HCT116 (cell line): Measurements from ENCODE around the gene KCNH2. TPM values are rescaled to one million over a fixed set of nuclear protein-coding genes. Genes with fewer than 3 reads are reported as not detected.

Experiments
- ATAC-seq: fragments of 200-7000 bp; cut with Tn5 transposase; 2 replicates; pipeline ENCODE4 v1.9.1; 2020; ENCODE audit warnings: mild to moderate bottlenecking, moderate library complexity
- BruUV-seq: library from RNA; stranded (reverse); fragments of 400-500 nt; replicated peaks from 2 replicates; lab custom pipeline; 2021; lab: Mats Ljungman, UMichigan
- CTCF ChIA-PET: fragments of 300-600 bp; sonication (Branson Sonifier 250); formaldehyde crosslinking; loops from one replicate; lab custom pipeline; 2021; ENCODE audit warnings: antibody characterized with exemption; lab: Charles Lee
- POLR2A ChIA-PET: fragments of 300-600, 350-600 bp; sonication (Branson Sonifier 250); formaldehyde crosslinking; loops from one replicate; lab custom pipeline; 2021; ENCODE audit warnings: antibody characterized with exemption; lab: Charles Lee
- RAD21 ChIA-PET, 2 experiments: fragments of 300-600 bp; sonication (Branson Sonifier 250); formaldehyde crosslinking; loops; one replicate each; lab custom pipeline; 2023; ENCODE audit warnings: low total read pairs in 2 of 2; ENCODE audit not compliant: uncharacterized antibody in 2 of 2, unreplicated experiment in 2 of 2, low non-redundant PET in 1 of 2; lab: Charles Lee
- DNase-seq: peaks from one replicate; pipeline ENCODE4 v3.0.0-alpha.2; 2010; ENCODE audit warnings: low read depth, low spot score
- H2AFZ ChIP-seq: fragments of 200-600 bp; shearing (Covaris generic), sonication (generic); 2 replicates; pipeline ENCODE4 v1.6.1; 2017; ENCODE audit warnings: low read depth, mixed run types, mixed read lengths, antibody characterized with exemption, low read length; ENCODE audit not compliant: poor library complexity, severe bottlenecking
- H3K27ac ChIP-seq: 2 replicates; pipeline ENCODE4 v1.5.1; 2012; ENCODE audit warnings: low read depth, low read length
- H3K27me3 ChIP-seq: fragments of 200-600 bp; sonication (generic); 2 replicates; pipeline ENCODE4 v1.6.1; 2016; ENCODE audit warnings: mixed run types, low read length, mixed read lengths; ENCODE audit not compliant: insufficient read depth
- H3K36me3 ChIP-seq, 2 experiments: fragments of 200-500 bp in 1 of 2; fragments of 200-600 bp in 1 of 2; sonication (Bioruptor generic) in 1 of 2; sonication (generic) in 1 of 2; 2 replicates each; pipeline versions ENCODE4 v1.5.1 to v1.6.1; 2014 to 2016; ENCODE audit warnings: low read length in 2 of 2, inconsistent platforms in 1 of 2, mixed read lengths in 1 of 2, mixed run types in 1 of 2; ENCODE audit not compliant: insufficient read depth in 2 of 2, control insufficient read depth in 1 of 2
- H3K4me1 ChIP-seq, 2 experiments: fragments of 200-600 bp in 1 of 2; sonication (generic) in 1 of 2; 2 replicates each; pipeline versions ENCODE4 v1.5.1 to v1.6.1; 2012 to 2017; ENCODE audit warnings: low read length in 2 of 2, inconsistent platforms in 1 of 2, mild to moderate bottlenecking in 1 of 2, mixed read lengths in 1 of 2, mixed run types in 1 of 2, moderate library complexity in 1 of 2; ENCODE audit not compliant: insufficient read depth in 2 of 2, control insufficient read depth in 1 of 2
- H3K4me2 ChIP-seq: fragments of 200-600 bp; sonication (generic); 2 replicates; pipeline ENCODE4 v1.6.1; 2017; ENCODE audit warnings: mixed run types, low read length, mixed read lengths
- H3K4me3 ChIP-seq, 2 experiments: fragments of 200-600 bp in 1 of 2; sonication (generic) in 1 of 2; replicated peaks in 1 of 2; 2 replicates each; pipeline ENCODE4 v1.5.1; 2011 to 2016; ENCODE audit warnings: low read length in 2 of 2, control low read depth in 1 of 2, low read depth in 1 of 2, mild to moderate bottlenecking in 1 of 2, mixed read lengths in 1 of 2, mixed run types in 1 of 2
- H3K79me2 ChIP-seq: fragments of 200-600 bp; sonication (generic); 2 replicates; pipeline ENCODE4 v1.6.1; 2017; ENCODE audit warnings: mild to moderate bottlenecking, mixed run types, low read length, moderate library complexity, mixed read lengths; ENCODE audit not compliant: insufficient read depth
- H3K9ac ChIP-seq: fragments of 200-600 bp; sonication (generic); 2 replicates; pipeline ENCODE4 v1.6.1; 2016; ENCODE audit warnings: low read length, mixed read lengths
- H3K9me2 ChIP-seq: fragments of 200-600 bp; sonication (generic), shearing (Covaris generic); 2 replicates; pipeline ENCODE4 v1.6.1; 2017; ENCODE audit warnings: mixed run types, mild to moderate bottlenecking, moderate library complexity; ENCODE audit not compliant: insufficient read depth
- H3K9me3 ChIP-seq, 2 experiments: fragments of 200-500 bp in 1 of 2; fragments of 200-600 bp in 1 of 2; sonication (Bioruptor generic) in 1 of 2; sonication (generic) in 1 of 2; 2 replicates each; pipeline ENCODE4 v1.6.1; 2014 to 2017; ENCODE audit warnings: low read length in 2 of 2, mixed read lengths in 2 of 2, inconsistent platforms in 1 of 2, low read depth in 1 of 2, mild to moderate bottlenecking in 1 of 2, mixed run types in 1 of 2, moderate library complexity in 1 of 2; ENCODE audit not compliant: control insufficient read depth in 1 of 2, insufficient read depth in 1 of 2
- H4K20me1 ChIP-seq: fragments of 200-600 bp; sonication (generic), shearing (Covaris generic); 2 replicates; pipeline ENCODE4 v1.6.1; 2017; ENCODE audit warnings: mixed run types, mild to moderate bottlenecking, moderate library complexity; ENCODE audit not compliant: insufficient read depth
- ATF3 ChIP-seq: IDR thresholded peaks from 2 replicates; pipeline ENCODE4 v1.6.1; 2012
- CBX3 ChIP-seq: IDR thresholded peaks from 2 replicates; pipeline ENCODE4 v1.6.1; 2012; ENCODE audit warnings: low read depth
- CEBPB ChIP-seq: IDR thresholded peaks from 2 replicates; pipeline ENCODE4 v1.6.1; 2012; ENCODE audit warnings: low read depth
- EZH2phosphoT487 ChIP-seq: fragments of 200-600 bp; IDR thresholded peaks from 2 replicates; pipeline ENCODE4 v1.6.1; 2018; ENCODE audit warnings: antibody characterized with exemption, borderline replicate concordance
- MAX ChIP-seq: IDR thresholded peaks from 2 replicates; pipeline ENCODE4 v1.6.1; 2012
- RAD21 ChIP-seq: IDR thresholded peaks from 2 replicates; pipeline ENCODE4 v1.6.1; 2012; ENCODE audit warnings: low read depth, mild to moderate bottlenecking
- REST ChIP-seq: IDR thresholded peaks from 2 replicates; pipeline ENCODE4 v1.6.1; 2012; ENCODE audit warnings: low read depth
- intact Hi-C: fragments of 100-400 bp; cut with micrococcal nuclease; formaldehyde crosslinking; loops from 2 replicates; pipeline ENCODE4 v1.10.0; 2022
- total RNA-seq: library from RNA; stranded (reverse); gene quantifications from one replicate; pipeline ENCODE4 v1.2.1, GENCODE V29; 2021; ENCODE audit not compliant: unreplicated experiment

Gene KCNH2
- total RNA-seq, 1 experiment from 2014 or later = 9.7 TPM

GRCh38 chr7:151014950-151015349 lies 36.8 kb upstream of the KCNH2 start:
- POLR2A ChIA-PET = no interaction called here
- Histone ChIP-seq H2AFZ (no peak overlapping the region), H3K79me2 (no peaks in the 10 kb centered on the region), H3K4me1 (peaks cover 8 to 52% of the 10 kb centered on the region in 2 experiments; a peak in 3 of 4 replicates), H3K4me2 (no peak overlapping the region), H3K4me3 (no peak overlapping the region), H3K9ac (no peak overlapping the region), H3K9me3 (no peaks in the 10 kb centered on the region), H4K20me1 (no peaks in the 10 kb centered on the region), H3K27me3 (no peaks in the 10 kb centered on the region), H3K36me3 (no peaks in the 10 kb centered on the region), H3K9me2 (no peaks in the 10 kb centered on the region), H3K27ac (no peak overlapping the region)
- intact Hi-C loops = loop anchor here (5.0 to 10.0 kb wide), 2 partner anchors 118 to 240 kb away; no protein-coding TSS in a partner anchor
- no peak for TF ChIP-seq RAD21
- TF ChIP-seq CEBPB = no peak
- TF ChIP-seq CBX3 = no peak
- no peak for TF ChIP-seq ATF3
- no peak for TF ChIP-seq MAX
- TF ChIP-seq REST = no peak
- no peak for TF ChIP-seq EZH2phosphoT487
- RAD21 ChIA-PET = no interaction called here
- CTCF ChIA-PET = no interaction called here
- ATAC-seq (no peak), DNase-seq (no peak)
- BruUV-seq = no TSS peak
